Nephron (organoid): Measurements from ENCODE around the gene WNT3.

Source experiments
- H3K27ac Mint-ChIP-seq, 3 experiments: 2 replicates each; pipeline ENCODE4 v1.8.0; 2020; ENCODE audit warnings: mixed read lengths in 3 of 3, mild to moderate bottlenecking in 2 of 3, moderate library complexity in 1 of 3
- H3K27me3 Mint-ChIP-seq: 2 replicates; pipeline ENCODE4 v1.8.0; 2021; ENCODE audit warnings: low read depth, mild to moderate bottlenecking, moderate library complexity, mixed read lengths
- H3K36me3 Mint-ChIP-seq: 2 replicates; pipeline ENCODE4 v1.8.0; 2020; ENCODE audit warnings: low read depth, mixed read lengths
- H3K4me1 Mint-ChIP-seq: 2 replicates; pipeline ENCODE4 v1.8.0; 2020; ENCODE audit warnings: mixed read lengths
- H3K4me3 Mint-ChIP-seq, 3 experiments: 2 replicates each; pipeline ENCODE4 v1.8.0; 2020; ENCODE audit warnings: mild to moderate bottlenecking in 3 of 3, mixed read lengths in 3 of 3, moderate library complexity in 2 of 3
- H3K9me3 Mint-ChIP-seq: 2 replicates; pipeline ENCODE4 v1.8.0; 2020; ENCODE audit warnings: mixed read lengths
- TF ChIP-seq, protein P1 (sequence below), 3 experiments: fragments of 200-600 bp; sonication (generic); IDR thresholded peaks; one replicate each; pipeline ENCODE4 v1.5.0; 2021; ENCODE audit warnings: antibody characterized with exemption in 3 of 3; ENCODE audit not compliant: unreplicated experiment in 3 of 3

WNT3 gene

DNA sequence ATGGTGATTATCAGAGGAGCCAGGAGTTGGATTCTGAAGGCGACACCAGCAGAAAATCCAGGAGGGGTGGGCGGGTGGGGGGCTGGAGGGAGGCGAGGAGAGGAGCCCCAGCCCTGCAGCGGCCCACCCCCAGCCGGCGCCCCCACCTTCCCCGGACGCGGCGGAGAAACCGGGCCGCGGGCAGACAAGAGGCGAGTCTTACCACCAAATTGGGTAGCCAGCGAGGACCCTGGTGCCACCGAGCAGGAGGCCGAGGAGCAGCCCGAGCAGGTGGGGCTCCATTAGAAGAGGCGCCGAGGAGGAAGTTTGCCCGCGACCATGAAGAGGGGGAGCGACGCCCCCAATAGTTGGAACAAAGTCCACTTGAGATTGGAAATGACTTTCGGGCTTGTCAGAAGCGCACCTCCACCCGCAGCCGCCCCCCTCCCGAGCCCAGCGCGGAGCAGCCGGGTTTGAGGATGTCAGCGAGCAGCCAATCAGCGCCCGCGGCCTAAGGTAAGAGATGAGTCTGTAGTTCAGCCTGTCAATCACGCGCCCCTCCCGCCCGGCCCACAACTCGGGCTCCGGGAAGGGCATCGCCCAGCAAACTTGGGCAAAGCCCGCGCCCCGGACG is at the start of gene WNT3:
TSS of gene WNT3 (minus strand) at position 377 of the 613 bp plus-strand sequence. CDS start at position 282, 95 bp downstream.
- peaks cover 93% of the 10 kb centered on the region for H3K27me3 Mint-ChIP-seq
- peak within 1 kb of the TSS; percentile 70 to 78 (median 72) for H3K4me3 Mint-ChIP-seq
- no peak within 1 kb of the TSS for H3K27ac Mint-ChIP-seq
- no peaks in the 10 kb centered on the region for H3K36me3 Mint-ChIP-seq
- TF ChIP-seq, protein P1, sequence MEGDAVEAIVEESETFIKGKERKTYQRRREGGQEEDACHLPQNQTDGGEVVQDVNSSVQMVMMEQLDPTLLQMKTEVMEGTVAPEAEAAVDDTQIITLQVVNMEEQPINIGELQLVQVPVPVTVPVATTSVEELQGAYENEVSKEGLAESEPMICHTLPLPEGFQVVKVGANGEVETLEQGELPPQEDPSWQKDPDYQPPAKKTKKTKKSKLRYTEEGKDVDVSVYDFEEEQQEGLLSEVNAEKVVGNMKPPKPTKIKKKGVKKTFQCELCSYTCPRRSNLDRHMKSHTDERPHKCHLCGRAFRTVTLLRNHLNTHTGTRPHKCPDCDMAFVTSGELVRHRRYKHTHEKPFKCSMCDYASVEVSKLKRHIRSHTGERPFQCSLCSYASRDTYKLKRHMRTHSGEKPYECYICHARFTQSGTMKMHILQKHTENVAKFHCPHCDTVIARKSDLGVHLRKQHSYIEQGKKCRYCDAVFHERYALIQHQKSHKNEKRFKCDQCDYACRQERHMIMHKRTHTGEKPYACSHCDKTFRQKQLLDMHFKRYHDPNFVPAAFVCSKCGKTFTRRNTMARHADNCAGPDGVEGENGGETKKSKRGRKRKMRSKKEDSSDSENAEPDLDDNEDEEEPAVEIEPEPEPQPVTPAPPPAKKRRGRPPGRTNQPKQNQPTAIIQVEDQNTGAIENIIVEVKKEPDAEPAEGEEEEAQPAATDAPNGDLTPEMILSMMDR (IDR thresholded peaks at IDR 0.05; ENCODE audit: unreplicated experiment in 3 of 3), result no peak
- no peaks in the 10 kb centered on the region for H3K9me3 Mint-ChIP-seq
- peaks cover 9% of the 10 kb centered on the region for H3K4me1 Mint-ChIP-seq

GRCh38 chr17:46866747-46867146 is 48.3 kb upstream of the WNT3 start:
- no peaks in the 10 kb centered on the region for H3K9me3 Mint-ChIP-seq
- TF ChIP-seq, protein P1 (IDR thresholded peaks at IDR 0.05; ENCODE audit: unreplicated experiment in 3 of 3), result no peak
- H3K4me1 Mint-ChIP-seq, result peaks cover 4% of the 10 kb centered on the region
- H3K4me3 Mint-ChIP-seq, result no peak overlapping the region
- H3K36me3 Mint-ChIP-seq, result no peaks in the 10 kb centered on the region
- no peak overlapping the region for H3K27ac Mint-ChIP-seq
- H3K27me3 Mint-ChIP-seq, result peaks cover 18% of the 10 kb centered on the region

- no peaks in the 10 kb centered on the region for H3K36me3 Mint-ChIP-seq
- TF ChIP-seq, protein P1 (IDR thresholded peaks at IDR 0.05; ENCODE audit: unreplicated experiment in 3 of 3), result no peak
- H3K9me3 Mint-ChIP-seq, result no peaks in the 10 kb centered on the region
- no peak overlapping the region for H3K27ac Mint-ChIP-seq
- H3K27me3 Mint-ChIP-seq, result peaks cover 18% of the 10 kb centered on the region
- peaks cover 4% of the 10 kb centered on the region for H3K4me1 Mint-ChIP-seq
- H3K4me3 Mint-ChIP-seq, result no peak overlapping the region
Observed at GRCh38 chr17:46866325-46866724, 47.8 kb upstream of the WNT3 start.

GRCh38 chr17:46865100-46865499 is 46.6 kb upstream of the WNT3 start:
- Mint-ChIP-seq H3K4me3 (no peak overlapping the region), H3K27ac (no peak overlapping the region), H3K36me3 (no peaks in the 10 kb centered on the region), H3K4me1 (peaks cover 2% of the 10 kb centered on the region), H3K27me3 (peaks cover 18% of the 10 kb centered on the region), H3K9me3 (no peaks in the 10 kb centered on the region)
- TF ChIP-seq, protein P1 (IDR thresholded peaks at IDR 0.05; ENCODE audit: unreplicated experiment in 3 of 3), result no peak

DNA sequence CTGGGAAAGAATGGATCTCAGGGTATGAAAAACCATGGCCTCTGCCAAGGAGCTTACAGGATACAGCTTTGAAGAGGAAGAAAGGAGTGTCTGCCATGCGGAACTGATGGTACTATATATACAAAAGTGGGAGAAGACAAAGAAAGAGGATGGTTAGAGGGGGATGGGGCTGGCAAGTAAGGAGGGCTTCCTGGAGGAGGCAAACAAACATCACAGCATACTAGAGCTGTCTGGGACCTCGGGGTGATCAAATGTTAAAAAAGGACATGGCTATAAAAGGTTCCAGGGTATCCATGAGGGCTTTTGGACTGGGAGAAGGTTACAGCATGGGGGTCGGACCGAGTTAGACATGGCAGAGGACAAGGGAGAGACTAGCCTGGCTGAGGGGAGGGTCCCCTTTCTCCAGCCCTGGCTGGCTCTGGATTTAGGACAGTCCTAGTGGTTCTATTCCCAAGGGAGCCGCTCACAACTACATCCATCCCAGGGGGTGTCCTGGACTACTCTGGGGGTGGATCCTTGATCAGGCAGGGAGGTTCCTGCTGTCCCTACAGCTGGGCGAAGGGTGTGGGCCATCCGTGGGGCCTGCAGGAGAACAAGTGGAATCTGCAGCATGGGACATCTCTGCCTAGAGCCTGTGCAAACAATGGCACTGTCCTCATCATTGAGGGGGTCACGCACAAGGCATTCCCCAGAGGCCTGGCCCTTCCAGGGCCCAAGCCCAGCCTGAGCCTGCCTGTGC is 45.1 kb upstream of the WNT3 start:
- H3K27me3 Mint-ChIP-seq, result peaks cover 18% of the 10 kb centered on the region
- H3K9me3 Mint-ChIP-seq, result no peaks in the 10 kb centered on the region
- H3K4me3 Mint-ChIP-seq, result no peak overlapping the region
- no peak overlapping the region for H3K27ac Mint-ChIP-seq
- no peaks in the 10 kb centered on the region for H3K4me1 Mint-ChIP-seq
- no peaks in the 10 kb centered on the region for H3K36me3 Mint-ChIP-seq
- TF ChIP-seq, protein P1 (IDR thresholded peaks at IDR 0.05; ENCODE audit: unreplicated experiment in 3 of 3), result no peak
